T-cell (primary cell): ENCODE results near the gene EXT2. TPM values are rescaled to one million over a fixed set of nuclear protein-coding genes. Genes with fewer than 3 reads are reported as not detected.

ENCODE experiments used
- ATAC-seq, 4 experiments: fragments of 200-7000 bp in 3 of 4; fragments of 150-1000 bp in 1 of 4; cut with Tn5 transposase; replicated peaks in 1 of 4; 1 replicate in 3 of 4; 2 replicates in 1 of 4; pipeline ENCODE4 v1.10.0; 2021; ENCODE audit warnings: moderate library complexity in 3 of 4, mild to moderate bottlenecking in 2 of 4, moderate number of reproducible peaks in 1 of 4
- CTCF ChIA-PET, 2 donors: fragments of 300-600 bp; sonication (Branson Sonifier 250); formaldehyde crosslinking; loops; one replicate each; lab custom pipeline; 2022; ENCODE audit warnings: antibody characterized with exemption in 2 of 2; lab: Charles Lee
- POLR2A ChIA-PET, 2 donors: fragments of 300-600 bp; sonication (Branson Sonifier 250); formaldehyde crosslinking; loops; one replicate each; lab custom pipeline; 2022; ENCODE audit warnings: antibody characterized with exemption in 2 of 2; lab: Charles Lee
- DNase-seq, 35 experiments: peaks; one replicate each; pipeline versions ENCODE4 v3.0.0 to v3.0.0-alpha.2; 2013 to 2023
- H3K27ac ChIP-seq: one replicate; pipeline ENCODE4 v1.5.1; 2013; ENCODE audit warnings: low read length
- H3K27me3 ChIP-seq, 2 experiments: replicated peaks in 1 of 2; 1 replicate in 1 of 2; 2 replicates in 1 of 2; pipeline versions ENCODE4 v1.6.1 to v1.7.0; 2013; ENCODE audit warnings: low read length in 1 of 2, mixed read lengths in 1 of 2; ENCODE audit not compliant: control insufficient read depth in 2 of 2, insufficient read depth in 2 of 2; ENCODE audit errors: extremely low read depth in 1 of 2
- H3K36me3 ChIP-seq, 2 donors: 1 replicate in 1 of 2; 2 replicates in 1 of 2; pipeline versions ENCODE4 v1.6.1 to v1.7.0; 2013; ENCODE audit warnings: low read length in 1 of 2; ENCODE audit not compliant: control insufficient read depth in 2 of 2, insufficient read depth in 1 of 2; ENCODE audit errors: extremely low read depth in 1 of 2
- H3K4me1 ChIP-seq, 2 experiments: 1 replicate in 1 of 2; 2 replicates in 1 of 2; pipeline versions ENCODE4 v1.6.1 to v1.7.0; 2013; ENCODE audit warnings: low read length in 2 of 2, mixed read lengths in 1 of 2; ENCODE audit not compliant: insufficient read depth in 2 of 2, control insufficient read depth in 1 of 2; ENCODE audit errors: extremely low read depth in 1 of 2
- H3K4me3 ChIP-seq, 2 donors: 1 replicate in 1 of 2; 2 replicates in 1 of 2; pipeline versions ENCODE4 v1.5.1 to v1.7.0; 2013; ENCODE audit warnings: mild to moderate bottlenecking in 2 of 2, low read length in 1 of 2, moderate library complexity in 1 of 2; ENCODE audit not compliant: control insufficient read depth in 1 of 2; ENCODE audit errors: extremely low read depth in 1 of 2
- H3K9me3 ChIP-seq: 2 replicates; pipeline ENCODE4 v1.7.0; 2013
- H3K27ac Mint-ChIP-seq, 2 donors: one replicate each; pipeline ENCODE4 v1.8.0; 2020 to 2021; ENCODE audit warnings: mild to moderate bottlenecking in 2 of 2, mixed read lengths in 2 of 2
- H3K27me3 Mint-ChIP-seq, 2 donors: one replicate each; pipeline ENCODE4 v1.8.0; 2021 to 2022; ENCODE audit warnings: mixed read lengths in 2 of 2
- H3K36me3 Mint-ChIP-seq: one replicate; pipeline ENCODE4 v1.8.0; 2021; ENCODE audit warnings: mixed read lengths
- H3K4me1 Mint-ChIP-seq, 3 donors: one replicate each; pipeline ENCODE4 v1.8.0; 2020 to 2022; ENCODE audit warnings: mixed read lengths in 3 of 3, mild to moderate bottlenecking in 1 of 3
- H3K4me3 Mint-ChIP-seq, 3 donors: one replicate each; pipeline ENCODE4 v1.8.0; 2020 to 2022; ENCODE audit warnings: mild to moderate bottlenecking in 3 of 3, mixed read lengths in 3 of 3, moderate library complexity in 3 of 3
- H3K9me3 Mint-ChIP-seq, 3 donors: one replicate each; pipeline ENCODE4 v1.8.0; 2020 to 2022; ENCODE audit warnings: mixed read lengths in 3 of 3
- WGBS: methylation state at CpG from one replicate; pipeline ENCODE4 v1.1.5; 2013; ENCODE audit warnings: missing lambda C conversion rate; ENCODE audit not compliant: insufficient coverage; 5-methylcytosine and 5-hydroxymethylcytosine counted together
- total RNA-seq, 35 experiments: library from RNA in 6 of 35; stranded (reverse) in 6 of 35; fragments of 120-200 nt in 1 of 35; gene quantifications; one replicate each; pipeline versions ENCODE4 v1.2.1 to v1.2.4 and lab custom pipeline; 2013 to 2026

The EXT2 gene
- total RNA-seq, 5 donors from 2014 or later (not counting 1 experiment from before 2014, with no cell fraction given): 24.8 to 30.5 (median 26.6) TPM

DNA sequence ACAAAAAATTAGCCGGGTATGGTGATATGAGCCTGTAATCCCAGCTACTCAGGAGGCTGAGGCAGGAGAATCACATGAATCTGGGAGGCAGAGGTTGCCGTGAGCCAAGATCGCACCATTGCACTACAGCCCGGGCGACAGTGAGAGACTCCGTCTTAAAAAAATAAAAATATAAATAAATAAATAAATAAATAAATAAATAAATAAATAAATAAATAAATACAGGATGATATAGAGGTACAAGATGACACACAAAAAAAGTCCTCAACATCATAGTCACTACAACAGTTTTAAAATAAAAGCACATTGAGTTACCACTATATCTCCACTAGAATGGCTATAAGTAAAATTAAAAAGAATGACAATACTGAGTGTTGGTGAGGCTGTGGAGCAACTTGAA, 116.7 kb downstream of the EXT2 start:
- H3K4me1 Mint-ChIP-seq: no peaks in the 10 kb centered on the region
- 100% methylated on average over 1 of the region's 6 CpGs for WGBS
- H3K36me3 ChIP-seq: peaks cover 6 to 19% of the 10 kb centered on the region in 2 donors
- DNase-seq (no peak), ATAC-seq (no peak)
- H3K4me3 Mint-ChIP-seq: no peak overlapping the region
- ChIA-PET POLR2A (no interaction called here), CTCF (interaction anchor here in 1 of 2 donors (0.7 kb wide), 1 partner anchor 79 kb away, joined by 3 read pairs; no protein-coding TSS in a partner anchor)
- peaks cover 78% of the 10 kb centered on the region for H3K36me3 Mint-ChIP-seq
- H3K9me3 Mint-ChIP-seq: peaks cover 6 to 23% (median 15%) of the 10 kb centered on the region in 3 donors
- H3K4me3 ChIP-seq: no peak overlapping the region
- no peak overlapping the region for H3K27ac Mint-ChIP-seq
- no peaks in the 10 kb centered on the region for H3K4me1 ChIP-seq
- H3K27ac ChIP-seq: no peak overlapping the region
- no peaks in the 10 kb centered on the region for H3K9me3 ChIP-seq
- H3K27me3 Mint-ChIP-seq: no peaks in the 10 kb centered on the region
- H3K27me3 ChIP-seq: no peaks in the 10 kb centered on the region

DNA sequence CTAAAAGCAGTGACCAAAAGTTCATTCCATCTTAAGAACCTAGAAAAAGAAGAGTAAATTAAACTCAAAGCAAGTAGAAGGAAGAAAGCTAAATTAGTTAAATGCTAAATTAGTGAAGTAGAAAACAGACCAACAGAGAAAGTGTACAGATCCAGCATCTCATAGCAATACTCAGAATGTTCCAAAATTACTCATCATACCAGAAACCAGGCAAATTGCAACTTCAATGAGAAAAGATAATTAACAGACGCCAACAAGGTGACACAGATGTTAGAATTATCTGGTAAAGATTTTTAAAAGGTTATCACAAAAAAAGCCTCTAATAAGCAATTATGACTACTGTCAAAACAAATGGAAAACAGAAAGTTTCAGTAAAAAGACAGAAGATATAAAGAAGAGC, 117.7 kb downstream of the EXT2 start:
- Histone ChIP-seq H3K4me3 (no peak overlapping the region), H3K4me1 (no peaks in the 10 kb centered on the region), H3K9me3 (no peaks in the 10 kb centered on the region), H3K36me3 (peaks cover 8 to 15% of the 10 kb centered on the region in 2 donors), H3K27ac (no peak overlapping the region), H3K27me3 (no peaks in the 10 kb centered on the region)
- WGBS: no CpG with 5 or more reads among the region's 1 CpG
- ATAC-seq (no peak), DNase-seq (no peak)
- H3K27me3 Mint-ChIP-seq: no peaks in the 10 kb centered on the region
- H3K4me1 Mint-ChIP-seq: no peaks in the 10 kb centered on the region
- H3K9me3 Mint-ChIP-seq: peaks cover 6 to 23% (median 15%) of the 10 kb centered on the region in 3 donors
- ChIA-PET POLR2A (no interaction called here), CTCF (no interaction called here)
- H3K27ac Mint-ChIP-seq: no peak overlapping the region
- no peak overlapping the region for H3K4me3 Mint-ChIP-seq
- peaks cover 78% of the 10 kb centered on the region for H3K36me3 Mint-ChIP-seq

DNA sequence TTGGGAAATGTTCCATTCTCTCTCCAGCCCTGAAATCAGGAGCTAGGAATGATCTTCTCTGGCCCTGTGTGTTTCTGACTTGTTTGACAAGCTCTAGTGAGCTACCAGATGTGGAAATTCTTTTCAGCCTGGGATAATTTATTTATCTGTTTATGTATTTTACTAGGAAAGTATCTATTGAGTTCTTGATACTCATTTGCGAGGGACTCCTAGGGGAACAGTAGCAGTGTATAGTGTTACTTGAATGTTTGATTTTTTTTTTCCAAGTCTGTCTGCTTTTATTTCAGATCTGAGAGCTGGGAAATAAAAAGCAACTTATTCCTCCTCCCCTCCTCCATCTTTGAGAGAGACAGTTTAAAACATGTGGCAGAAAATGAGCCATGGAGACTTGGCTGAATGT, 122.0 kb downstream of the EXT2 start:
- no peak for ATAC-seq
- Mint-ChIP-seq H3K36me3 (peaks cover 72% of the 10 kb centered on the region), H3K27me3 (no peaks in the 10 kb centered on the region), H3K4me1 (no peaks in the 10 kb centered on the region), H3K4me3 (no peak overlapping the region), H3K27ac (no peak overlapping the region), H3K9me3 (no peaks in the 10 kb centered on the region)
- Histone ChIP-seq H3K4me1 (no peaks in the 10 kb centered on the region), H3K9me3 (no peaks in the 10 kb centered on the region), H3K36me3 (peaks cover 4 to 8% of the 10 kb centered on the region in 2 donors), H3K27me3 (no peaks in the 10 kb centered on the region), H3K27ac (no peak overlapping the region), H3K4me3 (no peak overlapping the region)
- CTCF ChIA-PET: interaction anchor here in 1 of 2 donors (0.5 kb wide), 1 partner anchor 21 kb away, joined by 3 read pairs; no protein-coding TSS in a partner anchor
- no CpG with 5 or more reads among the region's 1 CpG for WGBS
- no peak for DNase-seq
- POLR2A ChIA-PET: no interaction called here

DNA sequence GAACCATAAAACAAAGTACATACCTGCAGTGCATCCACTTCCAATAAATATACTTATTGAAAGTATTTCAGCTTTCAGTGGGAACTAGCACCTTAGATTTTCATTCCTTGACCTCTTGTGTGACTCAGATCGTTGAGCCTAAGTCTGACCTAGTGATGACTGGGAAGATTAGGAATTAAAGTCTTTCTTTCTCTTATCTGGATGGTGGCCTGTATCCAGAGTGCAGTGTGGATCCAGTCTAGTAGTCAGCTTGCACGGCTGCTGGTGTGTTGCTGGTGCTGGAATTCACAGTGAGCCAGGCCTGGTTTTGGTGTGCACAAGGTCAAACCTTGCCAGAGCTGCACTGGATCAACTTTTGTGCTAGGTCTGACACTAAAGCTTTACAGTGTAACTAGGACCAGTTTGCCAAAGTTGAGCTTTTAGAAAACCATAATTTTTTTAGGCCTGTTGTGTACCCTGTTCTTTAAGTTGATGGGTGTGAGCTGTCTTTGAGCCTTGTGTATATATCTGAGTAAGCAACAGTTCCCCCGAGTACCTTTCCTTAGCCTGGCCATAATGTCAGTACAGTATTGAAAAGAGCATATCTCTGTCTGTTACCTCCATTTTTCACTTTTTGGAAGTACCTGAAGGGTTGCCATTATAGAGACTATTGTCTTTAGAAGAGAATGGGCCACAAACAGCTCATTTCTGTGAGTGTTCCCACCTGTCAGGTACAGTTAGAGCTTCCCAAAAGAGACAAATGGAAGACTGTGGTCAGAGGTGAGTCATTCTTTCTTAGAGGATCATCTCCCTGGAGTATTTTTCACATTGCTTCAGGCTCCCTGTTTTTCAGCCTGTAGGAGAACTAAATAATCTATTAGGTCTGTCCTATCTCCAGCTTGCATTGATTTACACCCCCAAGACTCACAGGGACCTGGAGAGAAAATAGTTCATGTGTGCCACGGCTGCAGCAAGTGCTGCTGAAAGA, 124.6 kb downstream of the EXT2 start:
- Histone ChIP-seq H3K4me1 (no peaks in the 10 kb centered on the region), H3K36me3 (peaks cover 4 to 8% of the 10 kb centered on the region in 2 donors), H3K27ac (no peak overlapping the region), H3K9me3 (no peaks in the 10 kb centered on the region), H3K4me3 (no peak overlapping the region), H3K27me3 (no peaks in the 10 kb centered on the region)
- Mint-ChIP-seq H3K4me1 (peaks cover 3 to 5% (median 3%) of the 10 kb centered on the region in 3 donors), H3K27ac (peak overlapping the region in 1 of 2 donors; percentile 25), H3K9me3 (no peaks in the 10 kb centered on the region), H3K36me3 (peaks cover 64% of the 10 kb centered on the region), H3K4me3 (no peak overlapping the region), H3K27me3 (no peaks in the 10 kb centered on the region)
- no peak for DNase-seq
- ChIA-PET CTCF (no interaction called here), POLR2A (no interaction called here)
- 100% methylated on average over 2 of the region's 4 CpGs for WGBS
- no peak for ATAC-seq

DNA sequence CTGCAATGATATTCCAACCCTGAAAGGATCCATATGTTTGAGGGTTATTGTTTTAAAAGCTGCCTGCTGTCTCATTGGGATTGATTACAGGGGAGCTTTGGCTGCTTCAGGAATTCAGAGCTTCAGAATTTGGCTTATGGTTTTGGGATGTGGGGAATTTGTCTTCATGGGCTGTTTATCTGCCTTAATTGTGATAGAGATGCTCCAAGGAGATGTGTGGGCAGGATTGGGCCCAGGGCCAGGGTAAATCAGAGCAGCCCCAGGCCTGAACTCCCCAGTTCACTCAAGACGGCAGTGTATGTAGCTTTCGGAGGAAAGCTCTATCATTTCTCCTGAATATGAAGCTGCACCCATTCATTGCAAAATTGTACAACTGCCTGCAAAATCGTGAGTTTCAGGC, 126.0 kb downstream of the EXT2 start:
- no peak overlapping the region for H3K4me3 ChIP-seq
- Mint-ChIP-seq H3K4me3 (no peak overlapping the region), H3K9me3 (no peaks in the 10 kb centered on the region), H3K27ac (no peak overlapping the region), H3K36me3 (peaks cover 66% of the 10 kb centered on the region), H3K27me3 (no peaks in the 10 kb centered on the region), H3K4me1 (peaks cover 7 to 15% (median 12%) of the 10 kb centered on the region in 3 donors)
- no peaks in the 10 kb centered on the region for H3K4me1 ChIP-seq
- 100% methylated on average over 2 of the region's 3 CpGs for WGBS
- DNase-seq (no peak), ATAC-seq (no peak)
- H3K36me3 ChIP-seq: peaks cover 4 to 8% of the 10 kb centered on the region in 2 donors
- H3K9me3 ChIP-seq: no peaks in the 10 kb centered on the region
- POLR2A ChIA-PET: no interaction called here
- no peak overlapping the region for H3K27ac ChIP-seq
- H3K27me3 ChIP-seq: no peaks in the 10 kb centered on the region
- CTCF ChIA-PET: no interaction called here

DNA sequence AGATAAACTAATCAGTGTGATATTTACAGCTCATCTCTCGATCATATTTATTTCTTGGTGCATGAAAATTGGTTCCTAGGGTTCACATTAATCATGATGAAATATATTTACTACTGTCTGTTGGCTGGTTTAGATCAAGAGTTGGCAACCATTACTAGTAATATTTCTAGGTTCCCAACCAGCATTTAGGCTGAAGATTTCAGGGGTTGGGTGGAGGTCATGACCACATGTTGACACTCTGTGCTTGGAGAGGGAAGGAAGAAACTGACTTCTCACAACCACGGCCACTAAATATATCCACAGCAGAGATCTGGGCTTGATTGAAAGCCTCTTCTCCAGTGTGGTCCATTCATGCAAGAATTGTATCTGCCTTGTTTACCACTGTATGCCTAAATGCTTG, 126.5 kb downstream of the EXT2 start:
- no CpG with 5 or more reads among the region's 2 CpGs for WGBS

More for the DNA sequence above, 126.5 kb downstream of the EXT2 start:
- H3K36me3 Mint-ChIP-seq: peaks cover 66% of the 10 kb centered on the region
- Histone ChIP-seq H3K27me3 (no peaks in the 10 kb centered on the region), H3K36me3 (peaks cover 0 to 4% of the 10 kb centered on the region in 2 donors), H3K9me3 (no peaks in the 10 kb centered on the region), H3K4me1 (no peaks in the 10 kb centered on the region), H3K4me3 (no peak overlapping the region), H3K27ac (no peak overlapping the region)
- ChIA-PET POLR2A (no interaction called here), CTCF (no interaction called here)
- no peaks in the 10 kb centered on the region for H3K27me3 Mint-ChIP-seq
- no peaks in the 10 kb centered on the region for H3K9me3 Mint-ChIP-seq
- no peak for DNase-seq
- H3K27ac Mint-ChIP-seq: no peak overlapping the region
- no peak overlapping the region for H3K4me3 Mint-ChIP-seq
- peaks cover 9 to 20% (median 15%) of the 10 kb centered on the region in 3 donors for H3K4me1 Mint-ChIP-seq
- no peak for ATAC-seq
